H9 (cell line): ENCODE measurements around the gene RADIL. TPM values are rescaled to one million over a fixed set of nuclear protein-coding genes. Genes with fewer than 3 reads are reported as not detected.

Experiments used
- DNase-seq: peaks from one replicate; pipeline ENCODE4 v3.0.0-alpha.2; 2017
- H2AFZ ChIP-seq: one replicate; pipeline ENCODE4 v1.6.1; 2013; ENCODE audit warnings: mild to moderate bottlenecking, low read length, control low read depth, moderate library complexity
- H2AK5ac ChIP-seq: 2 replicates; pipeline ENCODE4 v1.6.1; 2013; ENCODE audit warnings: low read length, control low read depth, mixed read lengths; ENCODE audit not compliant: insufficient read length
- H2BK120ac ChIP-seq: one replicate; pipeline ENCODE4 v1.6.1; 2013; ENCODE audit warnings: low read depth, mild to moderate bottlenecking, low read length, control low read depth, inconsistent platforms; ENCODE audit not compliant: poor library complexity, severe bottlenecking
- H2BK12ac ChIP-seq: 2 replicates; pipeline ENCODE4 v1.6.1; 2013; ENCODE audit warnings: low read length, control low read depth, mixed read lengths, low read depth; ENCODE audit not compliant: insufficient read length
- H2BK15ac ChIP-seq: 2 replicates; pipeline ENCODE4 v1.6.1; 2013; ENCODE audit warnings: low read depth, low read length, control low read depth
- H2BK20ac ChIP-seq: one replicate; pipeline ENCODE4 v1.6.1; 2013; ENCODE audit warnings: low read depth, mild to moderate bottlenecking, low read length, control low read depth, inconsistent platforms; ENCODE audit not compliant: poor library complexity, severe bottlenecking
- H2BK5ac ChIP-seq: 2 replicates; pipeline ENCODE4 v1.6.1; 2013; ENCODE audit warnings: low read length, control low read depth, mixed read lengths; ENCODE audit not compliant: insufficient read length
- H3K14ac ChIP-seq: 2 replicates; pipeline ENCODE4 v1.6.1; 2013; ENCODE audit warnings: low read length, control low read depth; ENCODE audit not compliant: insufficient read depth
- H3K18ac ChIP-seq: 2 replicates; pipeline ENCODE4 v1.6.1; 2013; ENCODE audit warnings: low read depth, mild to moderate bottlenecking, mixed read lengths, low read length, control low read depth; ENCODE audit not compliant: insufficient read length
- H3K23ac ChIP-seq: 2 replicates; pipeline ENCODE4 v1.6.1; 2013; ENCODE audit warnings: low read length, control low read depth, mixed read lengths, low read depth; ENCODE audit not compliant: insufficient read length
- H3K23me2 ChIP-seq: 2 replicates; pipeline ENCODE4 v1.6.1; 2013; ENCODE audit warnings: low read depth, mild to moderate bottlenecking, mixed read lengths, low read length, control low read depth; ENCODE audit not compliant: insufficient read length, poor library complexity, severe bottlenecking
- H3K27ac ChIP-seq: 2 replicates; pipeline ENCODE4 v1.5.1; 2013; ENCODE audit warnings: low read length, control low read depth, mixed read lengths, low read depth; ENCODE audit not compliant: insufficient read length
- H3K27me3 ChIP-seq: 2 replicates; pipeline ENCODE4 v1.6.1; 2013; ENCODE audit warnings: low read length, control low read depth, inconsistent platforms; ENCODE audit not compliant: insufficient read depth
- H3K4ac ChIP-seq: 2 replicates; pipeline ENCODE4 v1.6.1; 2013; ENCODE audit warnings: low read depth, mild to moderate bottlenecking, control low read depth, inconsistent platforms, low read length, moderate library complexity
- H3K4me1 ChIP-seq: 2 replicates; pipeline ENCODE4 v1.6.1; 2013; ENCODE audit warnings: low read length, control low read depth, inconsistent platforms; ENCODE audit not compliant: insufficient read depth
- H3K4me2 ChIP-seq: 2 replicates; pipeline ENCODE4 v1.6.1; 2013; ENCODE audit warnings: low read length, control low read depth, mixed read lengths; ENCODE audit not compliant: insufficient read length, insufficient read depth
- H3K56ac ChIP-seq: 2 replicates; pipeline ENCODE4 v1.6.1; 2013; ENCODE audit warnings: low read depth, mild to moderate bottlenecking, mixed read lengths, low read length, control low read depth; ENCODE audit not compliant: insufficient read length
- H3K79me1 ChIP-seq: 2 replicates; pipeline ENCODE4 v1.6.1; 2013; ENCODE audit warnings: low read depth, mild to moderate bottlenecking, moderate library complexity, low read length, control low read depth, inconsistent platforms; ENCODE audit not compliant: insufficient read depth, poor library complexity, severe bottlenecking
- H3K79me2 ChIP-seq: 2 replicates; pipeline ENCODE4 v1.6.1; 2013; ENCODE audit warnings: low read length, control low read depth, inconsistent platforms; ENCODE audit not compliant: insufficient read depth
- H3K9ac ChIP-seq: 2 replicates; pipeline ENCODE4 v1.6.1; 2013; ENCODE audit warnings: low read length, control low read depth, mixed read lengths; ENCODE audit not compliant: insufficient read length; ENCODE audit errors: extremely low read depth
- H3K9me3 ChIP-seq: one replicate; pipeline ENCODE4 v1.6.1; 2013; ENCODE audit warnings: low read depth, low read length, inconsistent platforms; ENCODE audit not compliant: control insufficient read depth
- H3T11ph ChIP-seq: one replicate; pipeline ENCODE4 v1.6.1; 2013; ENCODE audit warnings: mild to moderate bottlenecking, low read length, control low read depth, inconsistent platforms
- H4K20me1 ChIP-seq: one replicate; pipeline ENCODE4 v1.6.1; 2013; ENCODE audit not compliant: control insufficient read depth, insufficient read length, insufficient read depth
- H4K5ac ChIP-seq: 2 replicates; pipeline ENCODE4 v1.6.1; 2013; ENCODE audit warnings: low read depth, mild to moderate bottlenecking, mixed read lengths, low read length, control low read depth; ENCODE audit not compliant: insufficient read length
- H4K8ac ChIP-seq: replicated peaks from 2 replicates; pipeline ENCODE4 v1.6.1; 2013; ENCODE audit warnings: low read length, control low read depth, mixed read lengths, low read depth; ENCODE audit not compliant: insufficient read length
- H4K91ac ChIP-seq: 2 replicates; pipeline ENCODE4 v1.6.1; 2013; ENCODE audit warnings: low read depth, mild to moderate bottlenecking, moderate library complexity, mixed read lengths, low read length, control low read depth; ENCODE audit not compliant: insufficient read length
- H3K27ac Mint-ChIP-seq, 3 experiments: 2 replicates in 2 of 3; 3 replicates in 1 of 3; pipeline ENCODE4 v1.8.0; 2020 to 2021; ENCODE audit warnings: mixed read lengths in 3 of 3, mild to moderate bottlenecking in 1 of 3, moderate library complexity in 1 of 3
- H3K27me3 Mint-ChIP-seq: 2 replicates; pipeline ENCODE4 v1.8.0; 2021; ENCODE audit warnings: low read depth, mild to moderate bottlenecking, moderate library complexity, mixed read lengths
- H3K36me3 Mint-ChIP-seq, 3 experiments: 2 replicates in 2 of 3; 3 replicates in 1 of 3; pipeline ENCODE4 v1.8.0; 2020 to 2021; ENCODE audit warnings: low read depth in 3 of 3, mixed read lengths in 3 of 3; ENCODE audit not compliant: insufficient read depth in 1 of 3
- H3K4me1 Mint-ChIP-seq, 2 experiments: 2 replicates each; pipeline ENCODE4 v1.8.0; 2020; ENCODE audit warnings: mixed read lengths in 2 of 2
- H3K4me3 Mint-ChIP-seq, 2 experiments: 2 replicates in 1 of 2; 3 replicates in 1 of 2; pipeline ENCODE4 v1.8.0; 2020 to 2021; ENCODE audit warnings: mild to moderate bottlenecking in 2 of 2, mixed read lengths in 2 of 2, moderate library complexity in 1 of 2
- H3K9me3 Mint-ChIP-seq, 2 experiments: 2 replicates in 1 of 2; 3 replicates in 1 of 2; pipeline ENCODE4 v1.8.0; 2020; ENCODE audit warnings: mild to moderate bottlenecking in 2 of 2, mixed read lengths in 2 of 2, moderate library complexity in 1 of 2
- WGBS: extraction: QIAGEN DNeasy Blood & Tissue Kit; methylation state at CpG from one replicate; pipeline ENCODE4 v1.1.7; 2013; ENCODE audit warnings: missing lambda C conversion rate, low lambda C conversion rate, mixed read lengths; ENCODE audit not compliant: insufficient read length; ENCODE audit errors: extremely low coverage; 5-methylcytosine and 5-hydroxymethylcytosine counted together
- total RNA-seq: library from RNA; stranded (reverse); gene quantifications from 2 replicates; pipeline ENCODE4 v1.2.1, GENCODE V29; 2021
- TF ChIP-seq, protein P1 (sequence below): fragments of 200-600 bp; sonication (generic); conservative IDR thresholded peaks from 3 replicates; pipeline ENCODE4 v1.8.0; 2021; ENCODE audit warnings: antibody characterized with exemption, mild to moderate bottlenecking

Gene RADIL
- total RNA-seq, 1 experiment from 2014 or later: 4.7 TPM

DNA sequence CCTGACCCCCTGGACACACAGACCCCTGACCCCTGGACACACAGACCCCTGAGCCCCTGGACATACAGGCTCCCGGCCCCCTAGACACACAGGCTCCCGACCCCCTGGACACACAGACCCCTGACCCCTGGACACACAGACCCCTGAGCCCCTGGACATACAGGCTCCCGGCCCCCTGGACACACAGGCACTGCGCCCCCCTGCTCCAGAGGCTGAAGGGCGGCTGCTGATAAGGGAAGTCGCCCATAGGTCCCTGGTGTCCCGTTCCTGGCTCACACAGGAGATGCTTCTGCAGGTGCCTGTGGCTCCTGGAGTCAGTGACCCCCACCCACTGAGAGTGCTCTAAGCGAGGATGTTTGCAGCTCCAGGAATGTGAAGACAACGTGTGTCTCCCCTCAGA, 111.8 kb downstream of the RADIL start:
- no peaks in the 10 kb centered on the region for H3K9me3 Mint-ChIP-seq
- Histone ChIP-seq H3K23ac (no peak overlapping the region), H3K9me3 (no peaks in the 10 kb centered on the region), H3K56ac (no peak overlapping the region), H2AK5ac (no peak overlapping the region), H2AFZ (no peak overlapping the region), H3K9ac (no peak overlapping the region), H3K27me3 (no peaks in the 10 kb centered on the region), H3T11ph (no peak overlapping the region), H3K79me2 (no peaks in the 10 kb centered on the region; the same call in 1 of the 2 replicates), H2BK120ac (no peak overlapping the region), H4K5ac (no peak overlapping the region), H2BK20ac (no peak overlapping the region), H3K14ac (no peak overlapping the region), H3K4me2 (no peak overlapping the region), H3K27ac (no peak overlapping the region), H4K20me1 (no peaks in the 10 kb centered on the region), H4K91ac (no peak overlapping the region), H3K23me2 (peaks cover 15% of the 10 kb centered on the region), H4K8ac (no peak overlapping the region), H3K4ac (no peak overlapping the region), H2BK15ac (no peak overlapping the region), H3K18ac (no peak overlapping the region), H3K79me1 (no peaks in the 10 kb centered on the region), H2BK12ac (no peak overlapping the region), H3K4me1 (no peaks in the 10 kb centered on the region), H2BK5ac (no peak overlapping the region)
- no peak overlapping the region for H3K27ac Mint-ChIP-seq
- H3K4me1 Mint-ChIP-seq: peaks cover 12 to 15% of the 10 kb centered on the region in 2 experiments
- TF ChIP-seq, protein P1, sequence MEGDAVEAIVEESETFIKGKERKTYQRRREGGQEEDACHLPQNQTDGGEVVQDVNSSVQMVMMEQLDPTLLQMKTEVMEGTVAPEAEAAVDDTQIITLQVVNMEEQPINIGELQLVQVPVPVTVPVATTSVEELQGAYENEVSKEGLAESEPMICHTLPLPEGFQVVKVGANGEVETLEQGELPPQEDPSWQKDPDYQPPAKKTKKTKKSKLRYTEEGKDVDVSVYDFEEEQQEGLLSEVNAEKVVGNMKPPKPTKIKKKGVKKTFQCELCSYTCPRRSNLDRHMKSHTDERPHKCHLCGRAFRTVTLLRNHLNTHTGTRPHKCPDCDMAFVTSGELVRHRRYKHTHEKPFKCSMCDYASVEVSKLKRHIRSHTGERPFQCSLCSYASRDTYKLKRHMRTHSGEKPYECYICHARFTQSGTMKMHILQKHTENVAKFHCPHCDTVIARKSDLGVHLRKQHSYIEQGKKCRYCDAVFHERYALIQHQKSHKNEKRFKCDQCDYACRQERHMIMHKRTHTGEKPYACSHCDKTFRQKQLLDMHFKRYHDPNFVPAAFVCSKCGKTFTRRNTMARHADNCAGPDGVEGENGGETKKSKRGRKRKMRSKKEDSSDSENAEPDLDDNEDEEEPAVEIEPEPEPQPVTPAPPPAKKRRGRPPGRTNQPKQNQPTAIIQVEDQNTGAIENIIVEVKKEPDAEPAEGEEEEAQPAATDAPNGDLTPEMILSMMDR: no peak
- DNase-seq: no peak
- no CpG with 5 or more reads among the region's 9 CpGs for WGBS
- peaks cover 0 to 6% (median 0%) of the 10 kb centered on the region in 3 experiments; a peak in 2 of 7 replicates for H3K36me3 Mint-ChIP-seq
- H3K4me3 Mint-ChIP-seq: no peak overlapping the region
- peaks cover 3% of the 10 kb centered on the region; the same call in 1 of the 2 replicates for H3K27me3 Mint-ChIP-seq
